HepG2 (cell line): Measurements from ENCODE around the gene RAB1B. TPM values are rescaled to one million over a fixed set of nuclear protein-coding genes. Genes with fewer than 3 reads are reported as not detected.

Experiments
- DMTF1 ChIP-seq: sonication (generic); formaldehyde crosslinking; IDR thresholded peaks from 2 replicates; pipeline ENCODE4 v1.4.0; 2020; ENCODE audit warnings: mild to moderate bottlenecking, missing genetic modification reagents
- ELK4 ChIP-seq: sonication (generic); formaldehyde crosslinking; IDR thresholded peaks from 2 replicates; pipeline ENCODE4 v1.9.0; 2021; ENCODE audit warnings: missing genetic modification reagents, borderline replicate concordance
- JUND ChIP-seq: sonication (generic); formaldehyde crosslinking; IDR thresholded peaks from 2 replicates; pipeline ENCODE4 v1.8.0; 2022; ENCODE audit warnings: mild to moderate bottlenecking, missing genetic modification reagents
- KDM3A ChIP-seq: IDR thresholded peaks from 2 replicates; pipeline ENCODE4 v1.6.1; 2018; ENCODE audit warnings: low read depth, missing compliant biosample characterization
- MAFF ChIP-seq: IDR thresholded peaks from 2 replicates; pipeline ENCODE4 v1.6.1; 2011; ENCODE audit warnings: low read depth, low read length, improper control_type of control experiment
- MAX ChIP-seq: IDR thresholded peaks from 2 replicates; pipeline ENCODE4 v1.6.1; 2012; ENCODE audit warnings: inconsistent platforms
- PCBP1 ChIP-seq: fragments of 200-400 bp; formaldehyde crosslinking; IDR thresholded peaks from 2 replicates; pipeline ENCODE4 v1.6.1; 2017; ENCODE audit warnings: mild to moderate bottlenecking, low read depth, low read length, borderline replicate concordance
- PLRG1 ChIP-seq: fragments of 450-650 bp; conservative IDR thresholded peaks from 2 replicates; pipeline ENCODE4 v1.6.1; 2016
- RELA ChIP-seq: sonication (generic); formaldehyde crosslinking; IDR thresholded peaks from 2 replicates; pipeline ENCODE4 v1.4.0; 2020; ENCODE audit warnings: missing genetic modification reagents
- SIN3A ChIP-seq: IDR thresholded peaks from 2 replicates; pipeline ENCODE4 v1.6.1; 2011; ENCODE audit warnings: low read depth, mild to moderate bottlenecking, control low read depth, low read length, borderline replicate concordance
- SMAD1 ChIP-seq: sonication (generic); formaldehyde crosslinking; IDR thresholded peaks from 2 replicates; pipeline ENCODE4 v1.4.0; 2020; ENCODE audit warnings: missing genetic modification reagents, low read depth, mild to moderate bottlenecking, borderline replicate concordance
- SMARCE1 ChIP-seq: fragments of 450-650 bp; IDR thresholded peaks from 2 replicates; pipeline ENCODE4 v1.6.1; 2017; ENCODE audit warnings: borderline replicate concordance
- TAF15 ChIP-seq: fragments of 200-400 bp; formaldehyde crosslinking; IDR thresholded peaks from one replicate; pipeline ENCODE4 v1.6.1; 2018; ENCODE audit warnings: mild to moderate bottlenecking, low read depth, low read length; ENCODE audit not compliant: poor library complexity, severe bottlenecking
- TBP ChIP-seq: sonication (generic); formaldehyde crosslinking; IDR thresholded peaks from 2 replicates; pipeline ENCODE4 v1.5.0; 2020; ENCODE audit warnings: missing genetic modification reagents
- TFDP1 ChIP-seq: IDR thresholded peaks from 2 replicates; pipeline ENCODE4 v1.6.1; 2016; ENCODE audit warnings: missing compliant biosample characterization, missing genetic modification reagents, borderline replicate concordance
- TRAFD1 ChIP-seq: sonication (generic); formaldehyde crosslinking; IDR thresholded peaks from 2 replicates; pipeline ENCODE4 v1.5.1; 2020; ENCODE audit warnings: missing genetic modification reagents, mild to moderate bottlenecking, borderline replicate concordance
- XBP1 ChIP-seq: sonication (generic); formaldehyde crosslinking; IDR thresholded peaks from 2 replicates; pipeline ENCODE4 v1.5.0; 2020; ENCODE audit warnings: missing genetic modification reagents
- ZBTB4 ChIP-seq: sonication (generic); formaldehyde crosslinking; IDR thresholded peaks from 2 replicates; pipeline ENCODE4 v1.4.0; 2020; ENCODE audit warnings: missing genetic modification reagents, mild to moderate bottlenecking, borderline replicate concordance
- ZNF263 ChIP-seq: sonication (generic); formaldehyde crosslinking; IDR thresholded peaks from 2 replicates; pipeline ENCODE4 v1.4.0; 2020; ENCODE audit warnings: missing genetic modification reagents
- polyA plus RNA-seq, 8 experiments: library from polyadenylated mRNA; depleted of rRNA in 3 of 8; stranded (reverse) in 7 of 8; unstranded in 1 of 8; fragments of >200 nt; fragmentation: Illumina TruSeq in 4 of 8; extraction: Trizol in 4 of 8; gene quantifications; 2 replicates each; pipeline versions ENCODE4 v1.2.1 to v1.2.3, GENCODE V29; 2011 to 2016; ENCODE audit warnings: low read depth in 4 of 8, missing spikeins in 1 of 8, mixed read lengths in 1 of 8; ENCODE audit not compliant: insufficient read depth in 1 of 8
- total RNA-seq, 5 experiments: library from RNA; depleted of rRNA; stranded (reverse); fragments of >200 nt; fragmentation: Illumina TruSeq; extraction: Trizol; gene quantifications; 2 replicates each; pipeline ENCODE4 v1.2.3, GENCODE V29; 2016; ENCODE audit warnings: low read depth in 1 of 5

RAB1B gene
- total and polyA plus RNA-seq, 2 of the 13 experiments (the other 11 are each of a cell fraction or from before 2014, with no cell fraction given): 77.9 to 87.9 TPM

- no peak for TF ChIP-seq ZBTB4 (CRISPR knock-in tag)
- no peak for TF ChIP-seq PCBP1
- TF ChIP-seq SMAD1 (CRISPR knock-in tag): no peak
- TF ChIP-seq SIN3A: no peak
- no peak for TF ChIP-seq ELK4
- TF ChIP-seq KDM3A: peak; percentile 50; the same call in 1 of the 2 replicates
- no peak for TF ChIP-seq RELA (CRISPR knock-in tag)
- no peak for TF ChIP-seq MAFF
- TF ChIP-seq TFDP1 (CRISPR knock-in tag): 0 out of 2 replicates have a peak, but pooled peaks have one; percentile 10
- TF ChIP-seq TRAFD1 (CRISPR knock-in tag): no peak
- no peak for TF ChIP-seq TAF15
- no peak for TF ChIP-seq SMARCE1
- no peak for TF ChIP-seq JUND (CRISPR knock-in tag)
- TF ChIP-seq DMTF1 (CRISPR knock-in tag): no peak
- TF ChIP-seq ZNF263 (CRISPR knock-in tag): no peak
- no peak for TF ChIP-seq TBP
- TF ChIP-seq MAX: peak; percentile 30; the same call in 1 of the 2 replicates
- TF ChIP-seq XBP1 (CRISPR knock-in tag): no peak
- no peak for TF ChIP-seq PLRG1
Observed at GRCh38 chr11:66313321-66314185, 45.1 kb downstream of the RAB1B start (continued).
